NCI-H2227 (cell line): Measurements from ENCODE around the gene CEL.
"Not testable (repeated sequence)": the region's sequence is repeated elsewhere in the genome, so short reads cannot be mapped to it uniquely, and the experiment has no call there.

Source experiments
- DNase-seq: peaks from one replicate; lab custom pipeline; 2025; ENCODE audit not compliant: unreplicated experiment; lab: John Stamatoyannopoulos, UW

CEL gene

GRCh38 chr9:133063500-133064231 lies 1.9 kb downstream of the CEL start:
- DNase-seq, result no peak

GRCh38 chr9:133064241-133065069 lies 2.7 kb downstream of the CEL start:
- no peak for DNase-seq

GRCh38 chr9:133065070-133065388 lies 3.2 kb downstream of the CEL start:
- DNase-seq, result no peak

GRCh38 chr9:133066181-133066983 lies 4.6 kb downstream of the CEL start:
- no peak for DNase-seq

- no peak for DNase-seq
Observed at GRCh38 chr9:133067006-133067405, 5.2 kb downstream of the CEL start.

GRCh38 chr9:133067813-133068212 lies 6.0 kb downstream of the CEL start:
- DNase-seq, result no peak

- not testable (repeated sequence) for DNase-seq
Observed at GRCh38 chr9:133068431-133068830, 6.7 kb downstream of the CEL start.

- not testable (repeated sequence) for DNase-seq
Observed at GRCh38 chr9:133070500-133070961, 8.8 kb downstream of the CEL start.

GRCh38 chr9:133070985-133071384 lies 9.2 kb downstream of the CEL start:
- not testable (repeated sequence) for DNase-seq

GRCh38 chr9:133071484-133072150 lies 9.8 kb downstream of the CEL start:
- no peak for DNase-seq

- DNase-seq, result not testable (repeated sequence)
Observed at GRCh38 chr9:133072210-133072609, 10.4 kb downstream of the CEL start.

GRCh38 chr9:133073086-133074014 lies 11.6 kb downstream of the CEL start:
- no peak for DNase-seq

GRCh38 chr9:133074111-133074651 lies 12.4 kb downstream of the CEL start:
- no peak for DNase-seq

- DNase-seq, result no peak
Observed at GRCh38 chr9:133075925-133076630, 14.3 kb downstream of the CEL start.

- DNase-seq, result no peak
Observed at GRCh38 chr9:133076691-133077090, 14.9 kb downstream of the CEL start.

GRCh38 chr9:133078486-133078885 lies 16.7 kb downstream of the CEL start:
- DNase-seq, result no peak

- no peak for DNase-seq
Observed at GRCh38 chr9:133080161-133080560, 18.4 kb downstream of the CEL start.

GRCh38 chr9:133080786-133081779 lies 19.3 kb downstream of the CEL start:
- not testable (repeated sequence) for DNase-seq
